Measurements from ENCODE around the gene NOTUM. TPM values are rescaled to one million over a fixed set of nuclear protein-coding genes. Genes with fewer than 3 reads are reported as not detected.

Gene NOTUM
- total RNA-seq, 1 donor from 2014 or later = 1.7 TPM

- H3K36me3 ChIP-seq (ENCODE audit: insufficient read depth, low read length) = no peaks in the 10 kb centered on the region
- H3K4me3 ChIP-seq (ENCODE audit: insufficient read depth, low read depth, low read length) = no peak overlapping the region
- peaks cover 26% of the 10 kb centered on the region for H4K20me1 ChIP-seq (ENCODE audit: insufficient read depth, low read length)
- H3K4me1 ChIP-seq (ENCODE audit: insufficient read depth, low read length) = peaks cover 27% of the 10 kb centered on the region
- no peaks in the 10 kb centered on the region for H3K9me3 Mint-ChIP-seq (ENCODE audit: unreplicated experiment)
- no peaks in the 10 kb centered on the region for H3K27me3 Mint-ChIP-seq (ENCODE audit: low read depth, unreplicated experiment)
- peak overlapping the region; percentile 77 for H3K4me2 ChIP-seq (ENCODE audit: low read length)
- FAIRE-seq (no peak), DNase-seq (ENCODE audit: low read depth) (no peak)
- H3K79me2 ChIP-seq (ENCODE audit: insufficient read depth, low read length) = peaks cover 11% of the 10 kb centered on the region
- H3K27ac ChIP-seq (ENCODE audit: low read depth, low read length) = no peak overlapping the region
- no peak overlapping the region for H2AFZ ChIP-seq (ENCODE audit: low read depth, low read length)
- H3K27me3 ChIP-seq (ENCODE audit: insufficient read depth, low read length) = no peaks in the 10 kb centered on the region
- peaks cover 8% of the 10 kb centered on the region for H3K36me3 Mint-ChIP-seq (ENCODE audit: low read depth, unreplicated experiment)
- no peak overlapping the region for H3K4me3 Mint-ChIP-seq (ENCODE audit: unreplicated experiment)
- H3K27ac Mint-ChIP-seq (ENCODE audit: unreplicated experiment) = no peak overlapping the region
- TF ChIP-seq CTCF (IDR thresholded peaks at IDR 0.05; ENCODE audit: insufficient read depth, low read depth, low read length) = no peak
- TF ChIP-seq EZH2 (IDR thresholded peaks at IDR 0.05; ENCODE audit: insufficient read depth, low read length) = no peak
- H3K4me1 Mint-ChIP-seq (ENCODE audit: low read depth, unreplicated experiment) = peaks cover 10% of the 10 kb centered on the region
- no peak overlapping the region for H3K9ac ChIP-seq (ENCODE audit: low read length)
- no peaks in the 10 kb centered on the region for H3K9me3 ChIP-seq (ENCODE audit: insufficient read depth, low read depth, low read length)
These were observed 58.2 kb downstream of the NOTUM start for GRCh38 chr17:81902653-81903414.

Other genes with a start within 250 kb of the NOTUM start
- gene SLC25A10, start 248.9 kb downstream of the NOTUM start, total RNA-seq = 7.9 and 9.3 TPM in 2 replicates
- not detected in 2 replicates for gene GCGR, start 157.0 kb downstream of the NOTUM start, total RNA-seq
- gene MCRIP1, start 127.9 kb downstream of the NOTUM start, total RNA-seq = 106 and 113 TPM in 2 replicates
- 0.65 TPM in 1 of 2 replicates, not detected in the other for gene PPP1R27, start 126.1 kb downstream of the NOTUM start, total RNA-seq
- 1,268 and 1,504 TPM in 2 replicates for gene P4HB, start 100.7 kb downstream of the NOTUM start, total RNA-seq
- 352 and 367 TPM in 2 replicates for gene ARHGDIA, start 89.8 kb downstream of the NOTUM start, total RNA-seq
- 86.4 and 110 TPM in 2 replicates for gene ALYREF, start 69.6 kb downstream of the NOTUM start, total RNA-seq
- gene ANAPC11, start 69.5 kb downstream of the NOTUM start, total RNA-seq = 104 and 113 TPM in 2 replicates
- gene NPB, start 58.9 kb downstream of the NOTUM start, total RNA-seq = 2.0 and 2.7 TPM in 2 replicates
- gene PCYT2, start 49.8 kb downstream of the NOTUM start, total RNA-seq = 26.0 and 31.6 TPM in 2 replicates
- 26.5 and 30.2 TPM in 2 replicates for gene SIRT7, start 43.0 kb downstream of the NOTUM start, total RNA-seq
- gene MAFG, start 33.5 kb downstream of the NOTUM start, total RNA-seq = 33.2 and 35.8 TPM in 2 replicates
- gene PYCR1, start 23.9 kb downstream of the NOTUM start, total RNA-seq = 164 and 191 TPM in 2 replicates
- gene MYADML2, start 14.0 kb downstream of the NOTUM start, total RNA-seq = not detected in 2 replicates
- gene ASPSCR1, start 16.4 kb upstream of the NOTUM start, total RNA-seq = 23.6 and 25.5 TPM in 2 replicates
- gene CENPX, start 61.7 kb upstream of the NOTUM start, total RNA-seq = 26.3 and 26.7 TPM in 2 replicates
- 6.2 and 6.6 TPM in 2 replicates for gene LRRC45, start 62.1 kb upstream of the NOTUM start, total RNA-seq
- gene RAC3, start 70.5 kb upstream of the NOTUM start, total RNA-seq = 40.5 and 41.3 TPM in 2 replicates
- 42.3 and 49.9 TPM in 2 replicates for gene DCXR, start 76.5 kb upstream of the NOTUM start, total RNA-seq
- gene RFNG, start 90.6 kb upstream of the NOTUM start, total RNA-seq = 40.2 and 41.9 TPM in 2 replicates
- gene GPS1, start 90.7 kb upstream of the NOTUM start, total RNA-seq = 91.4 and 102 TPM in 2 replicates
- 55.1 and 59.5 TPM in 2 replicates for gene DUS1L, start 104.6 kb upstream of the NOTUM start, total RNA-seq
- 156 and 203 TPM in 2 replicates for gene FASN, start 137.0 kb upstream of the NOTUM start, total RNA-seq